GM18520 (cell line): ENCODE measurements around the gene TSPAN14.
"Not testable (repeated sequence)": the region's sequence is repeated elsewhere in the genome, so short reads cannot be mapped to it uniquely, and the experiment has no call there.

Experiments used
- ATAC-seq: cut with Tn5 transposase; IDR thresholded peaks from one replicate; pipeline ENCODE4 v1.9.1; 2021; ENCODE audit not compliant: unreplicated experiment

TSPAN14 gene

GRCh38 chr10:80453842-80454512 is at the start of gene TSPAN14:
TSS of gene TSPAN14 (plus strand) at chr10:80454310. CDS start at chr10:80489234, 34,924 bp downstream.
- ATAC-seq, result peak; percentile 62

- ATAC-seq, result no peak
Measured at GRCh38 chr10:80405035-80405434, 49.1 kb upstream of the TSPAN14 start.

GRCh38 chr10:80405626-80406025 is 48.5 kb upstream of the TSPAN14 start:
- ATAC-seq, result no peak

DNA sequence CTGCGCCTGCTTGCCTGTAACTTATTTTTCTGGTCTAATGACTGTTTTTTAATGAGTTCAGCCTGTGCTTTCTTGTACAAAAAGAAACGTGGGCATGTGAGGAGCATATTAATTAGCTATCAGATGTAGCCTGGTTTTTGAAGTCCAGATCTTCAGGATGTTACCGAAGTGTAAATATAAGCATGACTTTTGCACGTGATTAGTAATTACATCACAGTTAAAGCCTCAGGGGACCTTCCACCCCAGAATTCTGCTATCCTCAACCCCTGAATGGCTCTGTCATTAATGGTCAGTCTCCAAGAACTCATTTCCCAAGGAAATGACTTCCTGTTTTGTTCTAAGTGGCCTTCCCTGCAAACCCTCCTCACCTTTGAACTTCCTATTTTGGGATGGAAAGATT is 47.9 kb upstream of the TSPAN14 start:
- ATAC-seq, result no peak

- peak; percentile 9 for ATAC-seq
Measured at GRCh38 chr10:80407812-80408241, 46.3 kb upstream of the TSPAN14 start.

DNA sequence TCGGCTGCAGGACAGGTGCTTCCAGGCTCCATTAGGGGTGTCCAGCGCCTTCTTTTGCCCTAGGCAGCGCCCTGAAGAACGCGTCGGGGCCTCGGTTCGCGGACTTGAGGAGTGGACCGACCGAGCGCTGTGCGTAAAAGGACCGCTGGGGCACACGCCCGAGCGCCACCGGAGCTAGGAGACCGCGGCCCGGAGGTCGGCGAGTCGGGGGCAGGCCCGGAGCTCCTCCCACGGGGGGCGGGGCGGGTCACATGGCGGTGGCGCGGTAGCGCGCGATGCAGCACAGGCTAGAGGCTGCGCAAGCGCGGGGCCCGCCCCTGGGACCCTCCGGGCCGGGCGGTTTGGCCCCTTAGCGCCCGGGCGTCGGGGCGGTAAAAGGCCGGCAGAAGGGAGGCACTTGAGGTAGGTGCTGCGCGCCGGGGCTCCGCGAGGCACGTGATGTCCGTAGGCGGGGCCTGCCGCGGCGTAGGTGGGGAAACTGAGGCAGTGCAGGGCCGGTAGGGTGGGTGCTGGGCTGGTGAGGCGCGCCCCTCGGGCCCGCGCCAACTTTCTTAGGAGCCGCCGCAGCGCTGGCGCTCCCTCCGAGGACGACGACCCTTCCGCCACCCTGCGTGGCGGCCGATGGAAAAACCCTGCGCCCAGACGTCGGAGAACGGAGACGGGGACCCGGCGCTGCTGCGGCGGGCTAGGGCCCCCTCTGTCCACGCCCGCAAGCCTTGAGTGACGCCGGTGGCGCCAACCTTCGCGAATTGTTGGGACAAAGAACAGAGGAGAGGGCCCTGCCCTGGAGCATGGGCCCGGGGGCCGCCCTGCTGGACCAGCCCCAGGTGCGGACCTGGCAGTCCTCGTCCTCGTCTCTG is 45.6 kb upstream of the TSPAN14 start, which contains the start of gene PRXL2A:
Gene PRXL2A (plus strand): TSS at position 310 of the 860 bp plus-strand sequence. CDS start 11,917 bp downstream, outside the sequence.
- peak; percentile 77 for ATAC-seq

- ATAC-seq, result no peak
Measured at GRCh38 chr10:80409121-80409520, 45.0 kb upstream of the TSPAN14 start.

DNA sequence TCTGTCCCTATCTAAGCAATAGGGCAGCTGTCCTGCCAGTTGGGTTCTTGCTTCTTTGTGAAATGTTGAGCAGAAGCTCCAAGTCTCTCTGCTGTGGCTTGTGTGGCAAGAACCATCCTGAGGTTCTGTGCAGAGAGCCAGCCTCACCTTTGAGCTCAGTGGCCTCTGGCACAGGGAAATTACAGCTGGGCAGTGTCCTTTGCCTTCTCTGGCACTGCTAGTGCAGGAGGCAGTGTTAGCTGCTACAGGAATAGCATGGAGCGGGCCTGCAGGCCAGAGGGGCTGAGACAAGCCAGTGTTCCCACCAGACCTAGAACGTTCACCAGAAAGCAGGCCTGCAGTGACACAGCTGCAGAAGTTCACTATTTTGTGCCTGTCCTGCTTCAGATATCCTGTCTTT is 44.0 kb upstream of the TSPAN14 start:
- ATAC-seq, result no peak

GRCh38 chr10:80410578-80411145 is 43.4 kb upstream of the TSPAN14 start:
- no peak for ATAC-seq

DNA sequence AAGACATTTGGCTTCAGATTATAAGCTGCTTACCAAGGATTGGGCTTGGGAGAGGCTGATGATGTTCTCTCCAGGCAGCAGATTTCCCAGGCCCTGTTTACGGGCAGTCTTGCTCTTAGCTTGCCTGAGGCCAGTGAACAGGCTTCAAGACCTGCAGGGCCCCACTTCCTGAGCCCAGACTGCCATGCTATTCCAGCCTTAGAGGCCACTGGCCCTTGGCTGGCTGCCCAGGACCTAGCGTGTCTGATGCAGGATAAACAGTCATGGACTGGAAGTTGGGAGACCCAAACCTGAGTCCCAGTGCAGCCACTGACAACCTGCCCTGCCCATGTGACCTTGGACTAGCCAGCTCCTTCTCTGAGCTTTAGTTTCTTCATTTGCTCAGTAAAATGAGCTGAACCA is 42.8 kb upstream of the TSPAN14 start:
- no peak for ATAC-seq

DNA sequence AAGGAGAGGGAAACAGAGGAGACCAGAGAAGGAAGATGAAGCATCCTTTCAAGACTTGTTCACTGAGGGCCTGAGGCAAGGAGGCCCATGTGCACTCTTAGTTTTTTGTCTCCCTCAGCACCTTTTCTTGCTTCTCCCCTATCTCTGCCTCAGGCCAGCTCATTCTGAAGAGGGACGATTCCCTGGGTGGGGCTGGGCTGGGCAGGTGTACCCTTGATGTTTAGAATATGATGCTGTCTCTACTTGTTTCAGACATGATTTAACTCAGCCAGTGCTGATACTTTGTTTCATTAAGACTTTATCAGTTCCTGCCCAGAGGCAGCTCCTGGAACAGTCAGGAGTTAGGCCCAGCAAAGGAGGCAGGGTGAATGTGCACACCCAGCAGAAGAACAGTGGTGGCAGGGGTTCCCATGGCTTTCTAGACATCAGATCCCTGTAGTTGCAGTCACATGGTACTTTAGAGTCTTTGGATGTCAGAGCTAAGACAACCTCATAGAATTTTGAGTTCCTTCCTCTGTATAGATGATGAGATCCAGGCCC is 42.4 kb upstream of the TSPAN14 start:
- no peak for ATAC-seq

GRCh38 chr10:80412486-80412885 is 41.6 kb upstream of the TSPAN14 start:
- ATAC-seq, result no peak

DNA sequence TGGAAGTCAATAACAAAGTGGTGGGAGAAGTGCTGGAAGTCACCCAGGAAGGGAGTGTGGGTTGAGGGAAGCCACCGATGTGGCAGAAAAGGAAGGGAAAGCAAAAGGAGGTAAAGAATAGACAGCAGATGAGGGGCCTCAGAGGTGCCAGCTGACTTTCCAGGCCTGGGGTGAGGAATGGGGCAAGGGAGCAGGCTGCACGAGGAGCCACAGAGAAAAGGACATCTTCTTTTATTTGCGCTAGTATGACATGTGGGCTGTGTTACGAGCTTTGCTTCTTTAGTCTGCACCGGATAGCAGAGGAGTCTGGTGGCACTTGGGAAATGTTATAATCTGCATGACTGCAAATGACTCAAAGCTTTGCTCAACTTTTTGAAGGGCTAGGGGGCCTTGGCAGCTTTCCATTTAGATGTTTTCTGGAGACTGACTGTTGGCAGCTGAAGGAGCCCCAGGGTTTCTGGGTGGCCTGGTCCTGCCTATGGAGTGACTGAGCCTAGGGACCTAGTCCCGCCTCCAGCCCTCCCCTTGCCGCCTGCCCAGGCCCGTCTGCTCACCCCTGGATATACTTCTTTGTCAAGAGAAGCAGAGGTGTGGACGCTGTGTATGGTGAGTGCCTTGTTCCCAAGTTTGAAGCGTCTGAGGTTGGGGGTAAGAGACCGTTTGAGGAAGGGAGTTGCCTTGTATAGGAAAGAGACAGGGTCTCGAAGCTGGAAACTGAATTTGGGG is 40.7 kb upstream of the TSPAN14 start:
- no peak for ATAC-seq

DNA sequence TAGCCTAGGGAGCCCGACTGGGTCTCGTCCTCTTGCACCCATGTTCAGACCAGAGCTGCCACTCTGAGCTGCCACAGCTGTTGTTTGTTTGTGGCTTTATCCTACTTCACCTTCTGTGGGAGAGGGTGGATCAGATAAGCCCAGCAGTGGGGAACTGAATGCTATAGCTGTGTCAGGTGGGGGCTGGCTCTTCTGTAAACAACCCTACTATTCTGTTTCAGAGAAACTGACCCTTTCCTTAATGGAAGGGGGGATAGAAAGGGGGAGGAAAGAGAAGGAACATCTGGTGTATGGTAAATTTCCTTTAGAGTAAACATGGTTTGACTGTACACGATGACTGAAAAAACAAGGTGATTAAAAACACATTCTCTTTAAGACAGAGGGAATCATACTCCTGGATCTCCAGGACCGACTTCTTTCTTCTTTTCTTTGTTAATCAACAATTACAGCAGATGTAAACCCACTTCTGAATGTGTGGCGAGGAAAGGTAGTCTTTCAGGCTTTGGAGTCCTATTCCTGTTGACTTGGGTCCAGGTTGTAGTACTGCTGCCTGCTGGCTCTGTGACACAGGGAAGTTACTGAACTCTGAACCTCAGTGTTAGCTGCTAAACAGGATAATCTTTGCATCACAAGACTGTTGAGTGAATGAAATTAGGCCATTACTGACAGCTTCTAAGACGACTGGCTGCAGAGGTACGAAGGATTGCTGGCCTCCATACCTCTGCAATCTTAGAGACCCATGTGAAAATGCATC is 39.8 kb upstream of the TSPAN14 start:
- ATAC-seq, result no peak

- ATAC-seq, result no peak
Measured at GRCh38 chr10:80415734-80416478, 38.2 kb upstream of the TSPAN14 start.

DNA sequence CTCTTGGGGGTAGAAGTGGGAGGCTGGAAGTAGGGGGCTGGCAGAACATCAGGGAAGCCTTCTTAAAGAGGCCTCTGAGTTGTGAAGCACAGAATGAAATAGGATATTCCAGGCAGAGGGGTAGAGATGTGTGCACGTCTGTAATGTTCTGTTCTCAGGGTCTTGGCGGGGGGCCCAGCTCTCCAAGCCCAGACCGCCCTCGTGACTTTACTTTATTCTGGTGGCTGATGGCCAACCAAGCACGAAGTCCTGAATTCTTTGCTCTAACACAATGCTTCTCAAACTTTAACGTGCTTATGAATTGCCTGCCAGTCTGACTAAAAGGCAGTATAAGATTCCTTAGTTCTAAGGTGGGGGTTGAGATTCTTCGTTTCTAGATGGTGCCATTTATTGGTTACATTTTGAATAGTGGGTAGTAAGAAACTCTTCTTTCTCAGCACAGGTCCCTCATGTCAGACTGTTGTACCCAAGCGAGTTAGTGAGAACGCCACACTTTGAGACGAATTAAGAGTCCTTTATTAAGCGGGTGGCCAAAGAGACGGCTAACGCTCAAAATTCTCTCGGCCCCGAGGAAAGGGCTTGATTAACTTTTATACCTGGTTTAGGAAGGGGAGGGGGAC is 37.5 kb upstream of the TSPAN14 start:
- no peak for ATAC-seq

- ATAC-seq, result not testable (repeated sequence)
Measured at GRCh38 chr10:80417256-80417655, 36.9 kb upstream of the TSPAN14 start.

- ATAC-seq, result peak; percentile 8
Measured at GRCh38 chr10:80421050-80421706, 32.9 kb upstream of the TSPAN14 start.
